ENCODE data around the gene RPS18. TPM values are rescaled to one million over a fixed set of nuclear protein-coding genes. Genes with fewer than 3 reads are reported as not detected.

RPS18 gene
- total and polyA plus RNA-seq, 2 of the 13 experiments (the other 11 are each of a cell fraction or from before 2014, with no cell fraction given): 3,896 to 5,806 TPM

DNA sequence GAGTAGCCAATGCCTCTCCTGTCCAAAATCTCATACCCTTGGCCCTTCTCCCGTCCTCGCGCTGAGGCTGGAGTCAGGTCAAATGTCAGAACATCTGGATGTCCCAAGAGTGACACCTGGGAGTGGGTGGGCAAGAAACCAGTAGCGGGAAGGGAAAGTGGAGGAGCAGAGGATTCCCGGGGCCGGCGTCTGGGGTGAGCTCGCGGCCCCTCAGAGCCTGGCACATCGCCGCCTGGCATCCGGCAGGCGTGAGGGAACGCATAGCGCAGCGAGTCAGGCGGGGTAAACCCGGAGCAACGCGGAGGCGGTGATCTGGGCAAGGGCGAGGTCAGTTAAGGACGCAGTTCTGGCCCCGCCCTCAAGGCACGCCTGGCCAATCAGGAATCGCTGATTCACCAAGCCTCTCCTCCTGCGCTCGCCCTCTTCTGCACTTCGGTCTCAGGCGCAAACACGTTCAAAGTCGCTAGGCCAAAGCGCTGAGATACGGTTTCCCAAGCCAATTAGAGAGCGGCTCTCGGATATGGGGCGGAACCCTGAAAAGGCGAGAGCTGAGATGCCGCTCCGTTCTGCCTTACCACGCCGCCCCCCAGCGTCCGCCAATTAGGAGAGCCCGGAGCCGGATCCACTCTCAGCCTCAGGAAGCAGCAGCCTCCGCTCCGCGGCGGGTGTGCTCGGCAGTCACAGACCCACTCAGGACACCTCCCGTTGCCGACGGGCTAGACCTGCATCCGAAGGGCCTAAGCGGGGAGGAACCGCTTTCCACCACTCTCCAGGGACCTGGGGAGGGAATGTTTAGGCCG is 22.7 kb upstream of the RPS18 start (continued):
- TF ChIP-seq SP140L (CRISPR knock-in tag; IDR thresholded peaks at IDR 0.05; ENCODE audit: borderline replicate concordance): no peak
- TF ChIP-seq, protein P1, sequence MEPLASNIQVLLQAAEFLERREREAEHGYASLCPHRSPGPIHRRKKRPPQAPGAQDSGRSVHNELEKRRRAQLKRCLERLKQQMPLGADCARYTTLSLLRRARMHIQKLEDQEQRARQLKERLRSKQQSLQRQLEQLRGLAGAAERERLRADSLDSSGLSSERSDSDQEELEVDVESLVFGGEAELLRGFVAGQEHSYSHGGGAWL (CRISPR knock-in tag; IDR thresholded peaks at IDR 0.05): peak; percentile 51
- peak; percentile 91 for TF ChIP-seq TMF1 (CRISPR knock-in tag; IDR thresholded peaks at IDR 0.05; ENCODE audit: low read depth)
- TF ChIP-seq HMGA1 (CRISPR knock-in tag; conservative IDR thresholded peaks at IDR 0.05): no peak
- no peak for TF ChIP-seq ZNF17 (CRISPR knock-in tag; IDR thresholded peaks at IDR 0.05)
- TF ChIP-seq ZNF24 (IDR thresholded peaks at IDR 0.05): no peak
- TF ChIP-seq SRY (CRISPR knock-in tag; IDR thresholded peaks at IDR 0.05): peak; percentile 70
- 0 out of 2 replicates have a peak, but pooled peaks have one; percentile 51 for TF ChIP-seq ZNF264 (CRISPR knock-in tag; IDR thresholded peaks at IDR 0.05)
- TF ChIP-seq, protein P2, sequence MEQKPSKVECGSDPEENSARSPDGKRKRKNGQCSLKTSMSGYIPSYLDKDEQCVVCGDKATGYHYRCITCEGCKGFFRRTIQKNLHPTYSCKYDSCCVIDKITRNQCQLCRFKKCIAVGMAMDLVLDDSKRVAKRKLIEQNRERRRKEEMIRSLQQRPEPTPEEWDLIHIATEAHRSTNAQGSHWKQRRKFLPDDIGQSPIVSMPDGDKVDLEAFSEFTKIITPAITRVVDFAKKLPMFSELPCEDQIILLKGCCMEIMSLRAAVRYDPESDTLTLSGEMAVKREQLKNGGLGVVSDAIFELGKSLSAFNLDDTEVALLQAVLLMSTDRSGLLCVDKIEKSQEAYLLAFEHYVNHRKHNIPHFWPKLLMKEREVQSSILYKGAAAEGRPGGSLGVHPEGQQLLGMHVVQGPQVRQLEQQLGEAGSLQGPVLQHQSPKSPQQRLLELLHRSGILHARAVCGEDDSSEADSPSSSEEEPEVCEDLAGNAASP (CRISPR knock-in tag; IDR thresholded peaks at IDR 0.05; ENCODE audit: borderline replicate concordance): peak; percentile 100
- TF ChIP-seq, protein P3, sequence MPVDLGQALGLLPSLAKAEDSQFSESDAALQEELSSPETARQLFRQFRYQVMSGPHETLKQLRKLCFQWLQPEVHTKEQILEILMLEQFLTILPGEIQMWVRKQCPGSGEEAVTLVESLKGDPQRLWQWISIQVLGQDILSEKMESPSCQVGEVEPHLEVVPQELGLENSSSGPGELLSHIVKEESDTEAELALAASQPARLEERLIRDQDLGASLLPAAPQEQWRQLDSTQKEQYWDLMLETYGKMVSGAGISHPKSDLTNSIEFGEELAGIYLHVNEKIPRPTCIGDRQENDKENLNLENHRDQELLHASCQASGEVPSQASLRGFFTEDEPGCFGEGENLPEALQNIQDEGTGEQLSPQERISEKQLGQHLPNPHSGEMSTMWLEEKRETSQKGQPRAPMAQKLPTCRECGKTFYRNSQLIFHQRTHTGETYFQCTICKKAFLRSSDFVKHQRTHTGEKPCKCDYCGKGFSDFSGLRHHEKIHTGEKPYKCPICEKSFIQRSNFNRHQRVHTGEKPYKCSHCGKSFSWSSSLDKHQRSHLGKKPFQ (CRISPR knock-in tag; IDR thresholded peaks at IDR 0.05; ENCODE audit: insufficient replicate concordance): peak; percentile 56
- no peak for TF ChIP-seq ZNF557 (CRISPR knock-in tag; IDR thresholded peaks at IDR 0.05)
- TF ChIP-seq, protein P4, sequence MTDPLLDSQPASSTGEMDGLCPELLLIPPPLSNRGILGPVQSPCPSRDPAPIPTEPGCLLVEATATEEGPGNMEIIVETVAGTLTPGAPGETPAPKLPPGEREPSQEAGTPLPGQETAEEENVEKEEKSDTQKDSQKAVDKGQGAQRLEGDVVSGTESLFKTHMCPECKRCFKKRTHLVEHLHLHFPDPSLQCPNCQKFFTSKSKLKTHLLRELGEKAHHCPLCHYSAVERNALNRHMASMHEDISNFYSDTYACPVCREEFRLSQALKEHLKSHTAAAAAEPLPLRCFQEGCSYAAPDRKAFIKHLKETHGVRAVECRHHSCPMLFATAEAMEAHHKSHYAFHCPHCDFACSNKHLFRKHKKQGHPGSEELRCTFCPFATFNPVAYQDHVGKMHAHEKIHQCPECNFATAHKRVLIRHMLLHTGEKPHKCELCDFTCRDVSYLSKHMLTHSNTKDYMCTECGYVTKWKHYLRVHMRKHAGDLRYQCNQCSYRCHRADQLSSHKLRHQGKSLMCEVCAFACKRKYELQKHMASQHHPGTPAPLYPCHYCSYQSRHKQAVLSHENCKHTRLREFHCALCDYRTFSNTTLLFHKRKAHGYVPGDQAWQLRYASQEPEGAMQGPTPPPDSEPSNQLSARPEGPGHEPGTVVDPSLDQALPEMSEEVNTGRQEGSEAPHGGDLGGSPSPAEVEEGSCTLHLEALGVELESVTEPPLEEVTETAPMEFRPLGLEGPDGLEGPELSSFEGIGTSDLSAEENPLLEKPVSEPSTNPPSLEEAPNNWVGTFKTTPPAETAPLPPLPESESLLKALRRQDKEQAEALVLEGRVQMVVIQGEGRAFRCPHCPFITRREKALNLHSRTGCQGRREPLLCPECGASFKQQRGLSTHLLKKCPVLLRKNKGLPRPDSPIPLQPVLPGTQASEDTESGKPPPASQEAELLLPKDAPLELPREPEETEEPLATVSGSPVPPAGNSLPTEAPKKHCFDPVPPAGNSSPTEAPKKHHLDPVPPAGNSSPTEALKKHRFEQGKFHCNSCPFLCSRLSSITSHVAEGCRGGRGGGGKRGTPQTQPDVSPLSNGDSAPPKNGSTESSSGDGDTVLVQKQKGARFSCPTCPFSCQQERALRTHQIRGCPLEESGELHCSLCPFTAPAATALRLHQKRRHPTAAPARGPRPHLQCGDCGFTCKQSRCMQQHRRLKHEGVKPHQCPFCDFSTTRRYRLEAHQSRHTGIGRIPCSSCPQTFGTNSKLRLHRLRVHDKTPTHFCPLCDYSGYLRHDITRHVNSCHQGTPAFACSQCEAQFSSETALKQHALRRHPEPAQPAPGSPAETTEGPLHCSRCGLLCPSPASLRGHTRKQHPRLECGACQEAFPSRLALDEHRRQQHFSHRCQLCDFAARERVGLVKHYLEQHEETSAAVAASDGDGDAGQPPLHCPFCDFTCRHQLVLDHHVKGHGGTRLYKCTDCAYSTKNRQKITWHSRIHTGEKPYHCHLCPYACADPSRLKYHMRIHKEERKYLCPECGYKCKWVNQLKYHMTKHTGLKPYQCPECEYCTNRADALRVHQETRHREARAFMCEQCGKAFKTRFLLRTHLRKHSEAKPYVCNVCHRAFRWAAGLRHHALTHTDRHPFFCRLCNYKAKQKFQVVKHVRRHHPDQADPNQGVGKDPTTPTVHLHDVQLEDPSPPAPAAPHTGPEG (CRISPR knock-in tag; IDR thresholded peaks at IDR 0.05): peak; percentile 62
- TF ChIP-seq MZF1 (CRISPR knock-in tag; IDR thresholded peaks at IDR 0.05; ENCODE audit: borderline replicate concordance): no peak
- TF ChIP-seq, protein P5, sequence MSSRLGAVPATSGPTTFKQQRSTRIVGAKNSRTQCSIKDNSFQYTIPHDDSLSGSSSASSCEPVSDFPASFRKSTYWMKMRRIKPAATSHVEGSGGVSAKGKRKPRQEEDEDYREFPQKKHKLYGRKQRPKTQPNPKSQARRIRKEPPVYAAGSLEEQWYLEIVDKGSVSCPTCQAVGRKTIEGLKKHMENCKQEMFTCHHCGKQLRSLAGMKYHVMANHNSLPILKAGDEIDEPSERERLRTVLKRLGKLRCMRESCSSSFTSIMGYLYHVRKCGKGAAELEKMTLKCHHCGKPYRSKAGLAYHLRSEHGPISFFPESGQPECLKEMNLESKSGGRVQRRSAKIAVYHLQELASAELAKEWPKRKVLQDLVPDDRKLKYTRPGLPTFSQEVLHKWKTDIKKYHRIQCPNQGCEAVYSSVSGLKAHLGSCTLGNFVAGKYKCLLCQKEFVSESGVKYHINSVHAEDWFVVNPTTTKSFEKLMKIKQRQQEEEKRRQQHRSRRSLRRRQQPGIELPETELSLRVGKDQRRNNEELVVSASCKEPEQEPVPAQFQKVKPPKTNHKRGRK (CRISPR knock-in tag; IDR thresholded peaks at IDR 0.05): no peak
- peak; percentile 86; the same call in 1 of the 2 replicates for TF ChIP-seq ZNF441 (CRISPR knock-in tag; IDR thresholded peaks at IDR 0.05; ENCODE audit: borderline replicate concordance)
- 0 out of 2 replicates have a peak, but pooled peaks have one; percentile 53 for TF ChIP-seq ZNF558 (CRISPR knock-in tag; IDR thresholded peaks at IDR 0.05; ENCODE audit: borderline replicate concordance)
- TF ChIP-seq CCAR2 (optimal IDR thresholded peaks at IDR 0.05; ENCODE audit: low read depth, low read length): no peak
- no peak; the same call in 1 of the 2 replicates for TF ChIP-seq HIVEP1 (CRISPR knock-in tag; IDR thresholded peaks at IDR 0.05)

Data from HepG2 (cell line).